Tibial nerve (tissue), 4 donors: ENCODE data around the gene VSIG8.
"Not testable (repeated sequence)": the region's sequence is repeated elsewhere in the genome, so short reads cannot be mapped to it uniquely, and the experiment has no call there.

ENCODE experiments used
- CTCF ChIP-seq, 5 experiments: fragments of 200-600 bp in 3 of 5; fragments of 450-650 bp in 2 of 5; sonication (generic) in 3 of 5; IDR thresholded peaks; one replicate each; pipeline ENCODE4 v1.5.1; 2016 to 2019; ENCODE audit warnings: antibody characterized with exemption in 5 of 5, mild to moderate bottlenecking in 3 of 5, moderate library complexity in 2 of 5
- EP300 ChIP-seq, 2 donors: sonication (generic); formaldehyde crosslinking; IDR thresholded peaks; one replicate each; pipeline ENCODE4 v1.6.1; 2017; ENCODE audit warnings: antibody characterized with exemption in 2 of 2, mild to moderate bottlenecking in 1 of 2
- POLR2A ChIP-seq, 2 donors: fragments of 450-650 bp; IDR thresholded peaks; one replicate each; pipeline ENCODE4 v1.6.1; 2017; ENCODE audit warnings: antibody characterized with exemption in 2 of 2, mild to moderate bottlenecking in 2 of 2, moderate library complexity in 2 of 2

- not testable (repeated sequence) for TF ChIP-seq CTCF, EP300, POLR2A (IDR thresholded peaks at IDR 0.05)
Observed at GRCh38 chr1:159904036-159904435, 41.6 kb upstream of the VSIG8 start.
